Suprapubic skin (tissue), 3 donors: ENCODE results near the gene GZMM.

ENCODE experiments used
- EP300 ChIP-seq: sonication (generic); formaldehyde crosslinking; IDR thresholded peaks from one replicate; pipeline ENCODE4 v1.6.1; 2017; ENCODE audit warnings: antibody characterized with exemption
- TF ChIP-seq, protein P1 (sequence below), 2 donors: fragments of 200-600 bp in 1 of 2; fragments of 450-650 bp in 1 of 2; sonication (generic) in 1 of 2; IDR thresholded peaks; one replicate each; pipeline ENCODE4 v1.5.1; 2016 to 2019; ENCODE audit warnings: antibody characterized with exemption in 2 of 2, mild to moderate bottlenecking in 1 of 2, moderate library complexity in 1 of 2

DNA sequence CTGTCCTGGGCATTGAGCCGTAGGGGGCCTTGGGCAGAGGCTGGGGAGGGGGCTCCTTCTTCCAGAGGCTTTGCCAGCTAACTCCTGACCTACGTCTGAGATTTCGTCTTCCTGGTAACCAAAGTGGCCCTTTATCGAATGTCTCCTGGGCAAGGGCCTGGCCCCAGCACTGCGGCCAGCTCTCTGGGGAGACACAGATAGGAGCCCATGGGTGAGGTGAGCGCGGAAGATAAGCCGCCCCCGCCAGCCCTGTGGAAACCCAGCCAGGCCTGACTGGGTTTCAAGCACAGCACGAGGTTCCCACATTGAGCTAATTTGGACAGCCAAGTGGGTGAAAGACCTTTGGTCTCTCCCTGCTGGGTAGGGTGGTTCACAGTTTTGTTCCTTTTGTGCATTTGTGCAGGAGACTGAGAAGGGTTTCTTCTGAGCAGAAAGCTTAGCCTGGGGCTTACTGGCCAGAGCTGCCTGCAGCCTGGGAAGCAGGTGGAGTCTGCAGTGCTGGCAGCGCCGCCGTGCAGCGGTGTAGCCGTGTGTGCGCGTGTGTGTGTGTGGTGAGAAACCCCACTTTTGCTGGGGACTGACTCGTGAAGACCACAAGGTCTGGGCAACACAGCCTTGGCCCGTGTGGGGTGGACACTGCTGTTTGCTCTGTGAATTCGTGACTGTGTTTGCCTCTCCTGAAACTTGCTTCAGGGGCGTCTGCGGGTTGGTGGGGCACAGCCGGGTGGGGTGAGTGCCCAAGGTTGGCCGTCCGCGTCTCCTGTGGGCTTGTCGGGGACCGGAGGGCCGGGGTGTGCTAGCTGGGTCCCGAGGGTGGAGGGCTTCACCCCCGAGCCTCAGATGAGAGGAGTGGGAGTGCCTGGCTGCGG lies 31.0 kb downstream of the GZMM start:
- TF ChIP-seq, protein P1, sequence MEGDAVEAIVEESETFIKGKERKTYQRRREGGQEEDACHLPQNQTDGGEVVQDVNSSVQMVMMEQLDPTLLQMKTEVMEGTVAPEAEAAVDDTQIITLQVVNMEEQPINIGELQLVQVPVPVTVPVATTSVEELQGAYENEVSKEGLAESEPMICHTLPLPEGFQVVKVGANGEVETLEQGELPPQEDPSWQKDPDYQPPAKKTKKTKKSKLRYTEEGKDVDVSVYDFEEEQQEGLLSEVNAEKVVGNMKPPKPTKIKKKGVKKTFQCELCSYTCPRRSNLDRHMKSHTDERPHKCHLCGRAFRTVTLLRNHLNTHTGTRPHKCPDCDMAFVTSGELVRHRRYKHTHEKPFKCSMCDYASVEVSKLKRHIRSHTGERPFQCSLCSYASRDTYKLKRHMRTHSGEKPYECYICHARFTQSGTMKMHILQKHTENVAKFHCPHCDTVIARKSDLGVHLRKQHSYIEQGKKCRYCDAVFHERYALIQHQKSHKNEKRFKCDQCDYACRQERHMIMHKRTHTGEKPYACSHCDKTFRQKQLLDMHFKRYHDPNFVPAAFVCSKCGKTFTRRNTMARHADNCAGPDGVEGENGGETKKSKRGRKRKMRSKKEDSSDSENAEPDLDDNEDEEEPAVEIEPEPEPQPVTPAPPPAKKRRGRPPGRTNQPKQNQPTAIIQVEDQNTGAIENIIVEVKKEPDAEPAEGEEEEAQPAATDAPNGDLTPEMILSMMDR (IDR thresholded peaks at IDR 0.05) = no peak
- no peak for TF ChIP-seq EP300
